Neural cell (in vitro differentiated cells): ENCODE data around the gene RIMS1. TPM values are rescaled to one million over a fixed set of nuclear protein-coding genes. Genes with fewer than 3 reads are reported as not detected.

ENCODE experiments used
- H2AFZ ChIP-seq: fragments of 200-600, 300-800 bp; sonication (generic), shearing (Covaris generic); 2 replicates; pipeline ENCODE4 v1.6.0; 2014; ENCODE audit warnings: low read depth, mild to moderate bottlenecking, antibody characterized with exemption, low read length, moderate library complexity
- H3F3A ChIP-seq: fragments of 200-600 bp; shearing (Covaris generic); 2 replicates; pipeline ENCODE4 v1.6.1; 2016; ENCODE audit warnings: mild to moderate bottlenecking, moderate library complexity, mixed read lengths, antibody characterized with exemption, low read length; ENCODE audit not compliant: insufficient read depth, poor library complexity, severe bottlenecking
- H3K27ac ChIP-seq: fragments of 200-600, 300-800 bp; sonication (generic), shearing (Covaris generic); 2 replicates; pipeline ENCODE4 v1.5.1; 2014; ENCODE audit warnings: mild to moderate bottlenecking, low read length, moderate library complexity
- H3K27me3 ChIP-seq: fragments of 300-800, 200-600 bp; sonication (generic), shearing (Covaris generic); 2 replicates; pipeline ENCODE4 v1.6.0; 2014; ENCODE audit warnings: mild to moderate bottlenecking, low read depth, low read length, moderate library complexity; ENCODE audit not compliant: insufficient read depth
- H3K36me3 ChIP-seq: fragments of 300-800, 200-600 bp; sonication (generic), shearing (Covaris generic); 2 replicates; pipeline ENCODE4 v1.5.1; 2014; ENCODE audit warnings: mild to moderate bottlenecking, antibody characterized with exemption, low read length, moderate library complexity; ENCODE audit not compliant: insufficient read depth
- H3K4me2 ChIP-seq: fragments of 300-800, 200-600 bp; sonication (generic), shearing (Covaris generic); 2 replicates; pipeline ENCODE4 v1.6.0; 2014; ENCODE audit warnings: mild to moderate bottlenecking, low read length
- H3K4me3 ChIP-seq: fragments of 300-800, 200-600 bp; sonication (generic), shearing (Covaris generic); 2 replicates; pipeline ENCODE4 v1.5.1; 2014; ENCODE audit warnings: mild to moderate bottlenecking, low read length, moderate library complexity
- H3K79me2 ChIP-seq: fragments of 200-600 bp; shearing (Covaris generic); replicated peaks from 2 replicates; pipeline ENCODE4 v1.6.0; 2014; ENCODE audit warnings: mild to moderate bottlenecking, low read length, moderate library complexity; ENCODE audit not compliant: insufficient read depth
- H3K9ac ChIP-seq: fragments of 300-800, 200-600 bp; sonication (generic), shearing (Covaris generic); 2 replicates; pipeline ENCODE4 v1.6.1; 2016; ENCODE audit warnings: mild to moderate bottlenecking, low read length, mixed read lengths
- H3K9me2 ChIP-seq: fragments of 200-600 bp; shearing (Covaris generic); 2 replicates; pipeline ENCODE4 v1.6.1; 2016; ENCODE audit warnings: mild to moderate bottlenecking, low read length, mixed read lengths; ENCODE audit not compliant: insufficient read depth
- H3K9me3 ChIP-seq: fragments of 200-600, 300-800 bp; sonication (generic), shearing (Covaris generic); 2 replicates; pipeline ENCODE4 v1.6.1; 2016; ENCODE audit warnings: mild to moderate bottlenecking, mixed run types, low read length, moderate library complexity, mixed read lengths
- H4K20me1 ChIP-seq: fragments of 200-600 bp; shearing (Covaris generic); 2 replicates; pipeline ENCODE4 v1.6.1; 2016; ENCODE audit warnings: mild to moderate bottlenecking, mixed run types; ENCODE audit not compliant: insufficient read depth
- EP300 ChIP-seq: fragments of 450-650 bp; conservative IDR thresholded peaks from 2 replicates; pipeline ENCODE4 v1.6.1; 2014; ENCODE audit warnings: antibody characterized with exemption, mild to moderate bottlenecking, moderate library complexity; ENCODE audit not compliant: poor library complexity, severe bottlenecking
- EZH2 ChIP-seq: fragments of 200-600, 300-800 bp; shearing (Covaris generic), sonication (generic); IDR thresholded peaks from 2 replicates; pipeline ENCODE4 v1.6.1; 2014; ENCODE audit warnings: antibody characterized with exemption, low read length, borderline replicate concordance, mild to moderate bottlenecking; ENCODE audit not compliant: insufficient read depth, poor library complexity, severe bottlenecking
- MXI1 ChIP-seq: fragments of 450-650 bp; conservative IDR thresholded peaks from 2 replicates; pipeline ENCODE4 v1.6.1; 2014; ENCODE audit warnings: antibody characterized with exemption, mild to moderate bottlenecking; ENCODE audit not compliant: poor library complexity, severe bottlenecking
- POLR2AphosphoS5 ChIP-seq: IDR thresholded peaks from 2 replicates; pipeline ENCODE4 v1.6.1; 2012
- RAD21 ChIP-seq: fragments of 450-650 bp; conservative IDR thresholded peaks from 2 replicates; pipeline ENCODE4 v1.6.1; 2014; ENCODE audit warnings: antibody characterized with exemption, mild to moderate bottlenecking, moderate library complexity
- SMC3 ChIP-seq: fragments of 450-650 bp; conservative IDR thresholded peaks from 2 replicates; pipeline ENCODE4 v1.6.1; 2014; ENCODE audit warnings: antibody characterized with exemption, mild to moderate bottlenecking, moderate library complexity; ENCODE audit not compliant: poor library complexity
- TAF1 ChIP-seq: IDR thresholded peaks from 2 replicates; pipeline ENCODE4 v1.6.1; 2012; ENCODE audit warnings: low read depth
- polyA plus RNA-seq: library from polyadenylated mRNA; depleted of rRNA; stranded (reverse); fragments of >200 nt; gene quantifications from 2 replicates; pipeline ENCODE4 v1.2.3, GENCODE V29; 2014
- TF ChIP-seq, protein P1 (sequence below): fragments of 450-650 bp; IDR thresholded peaks from 2 replicates; pipeline ENCODE4 v1.5.1; 2014; ENCODE audit warnings: antibody characterized with exemption, mild to moderate bottlenecking, moderate library complexity; ENCODE audit not compliant: poor library complexity, severe bottlenecking
- TF ChIP-seq, protein P2 (sequence below): IDR thresholded peaks from 2 replicates; pipeline ENCODE4 v1.6.1; 2012; ENCODE audit warnings: borderline replicate concordance

Gene RIMS1
- polyA plus RNA-seq, 1 donor from 2014 or later = 17.8 TPM

DNA sequence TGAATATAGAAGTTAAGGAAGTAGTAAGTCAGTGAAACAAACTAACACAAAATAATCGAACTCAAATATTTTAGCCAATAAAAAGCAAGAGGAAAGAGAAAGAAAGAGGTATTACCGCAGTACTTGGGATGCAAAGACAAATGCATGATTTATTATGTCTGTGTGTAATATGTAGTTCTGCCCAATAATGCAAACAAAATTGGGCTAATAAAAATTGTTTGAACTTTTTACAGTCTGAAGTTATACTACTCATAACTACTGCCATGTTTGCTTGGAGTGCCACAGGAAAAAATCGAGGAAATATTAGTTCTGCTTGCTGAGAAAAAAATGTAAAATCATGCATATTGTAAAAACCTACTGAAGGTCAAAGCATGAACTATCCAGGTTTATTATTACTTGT lies 375.2 kb downstream of the RIMS1 start:
- Histone ChIP-seq H3K79me2 (no peaks in the 10 kb centered on the region), H3K4me2 (no peak overlapping the region), H3F3A (no peaks in the 10 kb centered on the region), H2AFZ (no peak overlapping the region), H3K27me3 (no peaks in the 10 kb centered on the region), H4K20me1 (no peaks in the 10 kb centered on the region), H3K9me3 (no peaks in the 10 kb centered on the region), H3K27ac (no peak overlapping the region), H3K4me3 (no peak overlapping the region), H3K36me3 (no peaks in the 10 kb centered on the region), H3K9ac (no peak overlapping the region), H3K9me2 (no peaks in the 10 kb centered on the region)
- TF ChIP-seq EZH2 (no peak), RAD21 (no peak), EP300 (no peak), POLR2AphosphoS5 (no peak), SMC3 (no peak), TAF1 (no peak), MXI1 (no peak)
- TF ChIP-seq, protein P1, sequence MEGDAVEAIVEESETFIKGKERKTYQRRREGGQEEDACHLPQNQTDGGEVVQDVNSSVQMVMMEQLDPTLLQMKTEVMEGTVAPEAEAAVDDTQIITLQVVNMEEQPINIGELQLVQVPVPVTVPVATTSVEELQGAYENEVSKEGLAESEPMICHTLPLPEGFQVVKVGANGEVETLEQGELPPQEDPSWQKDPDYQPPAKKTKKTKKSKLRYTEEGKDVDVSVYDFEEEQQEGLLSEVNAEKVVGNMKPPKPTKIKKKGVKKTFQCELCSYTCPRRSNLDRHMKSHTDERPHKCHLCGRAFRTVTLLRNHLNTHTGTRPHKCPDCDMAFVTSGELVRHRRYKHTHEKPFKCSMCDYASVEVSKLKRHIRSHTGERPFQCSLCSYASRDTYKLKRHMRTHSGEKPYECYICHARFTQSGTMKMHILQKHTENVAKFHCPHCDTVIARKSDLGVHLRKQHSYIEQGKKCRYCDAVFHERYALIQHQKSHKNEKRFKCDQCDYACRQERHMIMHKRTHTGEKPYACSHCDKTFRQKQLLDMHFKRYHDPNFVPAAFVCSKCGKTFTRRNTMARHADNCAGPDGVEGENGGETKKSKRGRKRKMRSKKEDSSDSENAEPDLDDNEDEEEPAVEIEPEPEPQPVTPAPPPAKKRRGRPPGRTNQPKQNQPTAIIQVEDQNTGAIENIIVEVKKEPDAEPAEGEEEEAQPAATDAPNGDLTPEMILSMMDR = no peak
- TF ChIP-seq, protein P2, sequence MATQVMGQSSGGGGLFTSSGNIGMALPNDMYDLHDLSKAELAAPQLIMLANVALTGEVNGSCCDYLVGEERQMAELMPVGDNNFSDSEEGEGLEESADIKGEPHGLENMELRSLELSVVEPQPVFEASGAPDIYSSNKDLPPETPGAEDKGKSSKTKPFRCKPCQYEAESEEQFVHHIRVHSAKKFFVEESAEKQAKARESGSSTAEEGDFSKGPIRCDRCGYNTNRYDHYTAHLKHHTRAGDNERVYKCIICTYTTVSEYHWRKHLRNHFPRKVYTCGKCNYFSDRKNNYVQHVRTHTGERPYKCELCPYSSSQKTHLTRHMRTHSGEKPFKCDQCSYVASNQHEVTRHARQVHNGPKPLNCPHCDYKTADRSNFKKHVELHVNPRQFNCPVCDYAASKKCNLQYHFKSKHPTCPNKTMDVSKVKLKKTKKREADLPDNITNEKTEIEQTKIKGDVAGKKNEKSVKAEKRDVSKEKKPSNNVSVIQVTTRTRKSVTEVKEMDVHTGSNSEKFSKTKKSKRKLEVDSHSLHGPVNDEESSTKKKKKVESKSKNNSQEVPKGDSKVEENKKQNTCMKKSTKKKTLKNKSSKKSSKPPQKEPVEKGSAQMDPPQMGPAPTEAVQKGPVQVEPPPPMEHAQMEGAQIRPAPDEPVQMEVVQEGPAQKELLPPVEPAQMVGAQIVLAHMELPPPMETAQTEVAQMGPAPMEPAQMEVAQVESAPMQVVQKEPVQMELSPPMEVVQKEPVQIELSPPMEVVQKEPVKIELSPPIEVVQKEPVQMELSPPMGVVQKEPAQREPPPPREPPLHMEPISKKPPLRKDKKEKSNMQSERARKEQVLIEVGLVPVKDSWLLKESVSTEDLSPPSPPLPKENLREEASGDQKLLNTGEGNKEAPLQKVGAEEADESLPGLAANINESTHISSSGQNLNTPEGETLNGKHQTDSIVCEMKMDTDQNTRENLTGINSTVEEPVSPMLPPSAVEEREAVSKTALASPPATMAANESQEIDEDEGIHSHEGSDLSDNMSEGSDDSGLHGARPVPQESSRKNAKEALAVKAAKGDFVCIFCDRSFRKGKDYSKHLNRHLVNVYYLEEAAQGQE = no peak

DNA sequence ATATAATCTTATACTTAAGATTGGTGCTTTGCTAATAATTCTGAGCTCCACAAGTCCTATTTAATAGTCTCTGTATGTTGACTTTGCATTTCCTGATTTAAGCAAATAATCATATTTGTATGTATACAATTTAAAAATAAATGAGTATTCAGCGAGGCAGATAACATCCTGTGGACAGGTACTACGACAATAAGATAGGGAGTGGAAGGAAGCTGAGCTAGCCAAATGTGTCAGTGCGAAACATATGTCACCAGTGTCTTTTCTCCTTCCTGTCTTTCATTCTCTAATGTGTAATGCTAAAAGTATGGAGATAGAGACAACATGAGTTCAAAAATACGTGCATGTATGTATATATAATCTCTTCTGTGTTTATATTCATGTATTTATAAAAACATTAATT lies 375.9 kb downstream of the RIMS1 start:
- Histone ChIP-seq H4K20me1 (no peaks in the 10 kb centered on the region), H3K9me2 (no peaks in the 10 kb centered on the region), H3K79me2 (no peaks in the 10 kb centered on the region), H3K4me3 (no peak overlapping the region), H3K9ac (no peak overlapping the region), H3K27ac (no peak overlapping the region), H2AFZ (no peak overlapping the region), H3K27me3 (no peaks in the 10 kb centered on the region), H3F3A (no peaks in the 10 kb centered on the region), H3K4me2 (no peak overlapping the region), H3K9me3 (no peaks in the 10 kb centered on the region), H3K36me3 (no peaks in the 10 kb centered on the region)
- TF ChIP-seq MXI1 (no peak), SMC3 (no peak), POLR2AphosphoS5 (no peak), EP300 (no peak), RAD21 (no peak), EZH2 (no peak), TAF1 (no peak)
- TF ChIP-seq, protein P2 = no peak
- TF ChIP-seq, protein P1 = no peak
